ENCODE results near the gene DPP6. TPM values are rescaled to one million over a fixed set of nuclear protein-coding genes. Genes with fewer than 3 reads are reported as not detected.

DPP6 gene
- total RNA-seq, 1 experiment from 2014 or later, result not detected

GRCh38 chr7:154907651-154908620 lies 855.7 kb downstream of the DPP6 start (continued):
- TF ChIP-seq ZNF416 (CRISPR knock-in tag; IDR thresholded peaks at IDR 0.05) (no peak), ATF2 (CRISPR knock-in tag; IDR thresholded peaks at IDR 0.05; ENCODE audit: borderline replicate concordance, low read depth) (no peak), ZNF425 (CRISPR knock-in tag; conservative IDR thresholded peaks at IDR 0.05) (no peak), AFF4 (CRISPR knock-in tag; IDR thresholded peaks at IDR 0.05; ENCODE audit: borderline replicate concordance) (no peak), NR1H2 (CRISPR knock-in tag; IDR thresholded peaks at IDR 0.05) (no peak)

- Mint-ChIP-seq H3K27me3 (ENCODE audit: low read depth) (peaks cover 38% of the 10 kb centered on the region), H3K9me3 (peaks cover 58% of the 10 kb centered on the region), H3K36me3 (peaks cover 49% of the 10 kb centered on the region), H3K4me1 (peaks cover 4% of the 10 kb centered on the region), H3K27ac (no peak overlapping the region), H3K4me3 (no peak overlapping the region)
- ChIA-PET CTCF (no interaction called here), POLR2A (no interaction called here)
- ATAC-seq, result no peak
- DNase-seq (ENCODE audit: low spot score), result no peak
- TF ChIP-seq CREB1 (CRISPR knock-in tag; IDR thresholded peaks at IDR 0.05), result no peak
- TF ChIP-seq SMAD4 (CRISPR knock-in tag; IDR thresholded peaks at IDR 0.05), result no peak
- TF ChIP-seq ZNF532 (CRISPR knock-in tag; IDR thresholded peaks at IDR 0.05; ENCODE audit: borderline replicate concordance), result no peak
- TF ChIP-seq GRHL2 (CRISPR knock-in tag; IDR thresholded peaks at IDR 0.05; ENCODE audit: insufficient replicate concordance, severe bottlenecking), result no peak
- no peak for TF ChIP-seq ZNF138 (CRISPR knock-in tag; conservative IDR thresholded peaks at IDR 0.05)
- no peak for TF ChIP-seq CTCF (IDR thresholded peaks at IDR 0.05)
- TF ChIP-seq ZSCAN18 (CRISPR knock-in tag; IDR thresholded peaks at IDR 0.05), result no peak
- no peak for TF ChIP-seq ZNF416 (CRISPR knock-in tag; IDR thresholded peaks at IDR 0.05)
- no peak for TF ChIP-seq ZNF512 (CRISPR knock-in tag; IDR thresholded peaks at IDR 0.05; ENCODE audit: borderline replicate concordance)
- no peak for TF ChIP-seq PRRX2 (CRISPR knock-in tag; IDR thresholded peaks at IDR 0.05)
- no peak for TF ChIP-seq NFATC4 (CRISPR knock-in tag; IDR thresholded peaks at IDR 0.05)
These were observed 857.3 kb downstream of the DPP6 start for GRCh38 chr7:154909241-154910105.
